ENCODE results near the gene CASZ1.

CASZ1 gene

DNA sequence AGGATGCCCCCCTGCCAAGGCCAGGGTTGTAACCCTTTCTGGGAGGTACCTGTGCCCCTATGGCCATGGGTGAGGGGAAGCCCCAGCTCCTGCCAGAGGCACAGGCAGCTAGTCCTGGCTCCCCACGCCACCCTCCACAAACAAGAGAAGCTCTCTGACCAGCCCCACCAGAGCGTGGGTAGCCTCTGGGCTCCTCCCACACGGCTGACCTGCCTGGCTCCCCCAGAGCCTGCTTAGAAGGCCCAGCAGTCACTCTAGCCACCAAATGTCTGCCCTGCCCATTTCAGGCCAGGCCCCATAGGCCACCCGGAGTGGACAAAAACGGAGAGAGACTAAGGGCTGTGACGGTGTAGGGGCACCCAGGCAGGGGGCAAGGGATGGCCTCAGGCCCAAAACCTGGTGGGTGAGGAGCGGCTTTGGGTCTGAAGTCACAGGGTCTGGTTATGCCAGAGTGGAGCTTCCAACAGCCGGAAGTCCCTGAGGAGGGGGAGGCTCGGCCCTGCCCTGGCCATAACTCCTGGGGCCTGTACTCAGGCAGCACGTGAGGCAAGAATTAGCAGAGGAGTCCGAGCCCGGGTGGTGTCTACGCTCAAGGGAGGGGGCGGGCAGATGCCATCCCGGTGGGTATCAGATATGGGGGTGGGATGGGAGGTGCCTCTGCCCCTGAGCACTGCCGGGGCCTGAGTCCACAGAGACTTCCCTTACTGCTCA lies 155.4 kb downstream of the CASZ1 start:
- Histone ChIP-seq H3K27me3 (ENCODE audit: insufficient read depth, low read length, poor library complexity) (no peaks in the 10 kb centered on the region), H3K4me1 (ENCODE audit: insufficient read depth, low read length) (no peaks in the 10 kb centered on the region), H3K9me3 (ENCODE audit: insufficient read depth, low read length, severe bottlenecking) (no peaks in the 10 kb centered on the region), H4K20me1 (ENCODE audit: insufficient read depth, low read length) (no peaks in the 10 kb centered on the region; the same call in 1 of the 2 replicates), H3K9ac (ENCODE audit: low read depth, low read length) (no peak overlapping the region), H3K4me3 (ENCODE audit: low read depth in 1 of 2, low read length in 2 of 2) (no peak overlapping the region), H3K79me2 (ENCODE audit: insufficient read depth, low read length) (no peaks in the 10 kb centered on the region), H3K36me3 (ENCODE audit: insufficient read depth, low read length) (peaks cover 9% of the 10 kb centered on the region), H3K27ac (ENCODE audit: low read length) (no peak overlapping the region), H3K4me2 (ENCODE audit: insufficient read depth, low read length) (no peak overlapping the region), H2AFZ (ENCODE audit: low read depth, low read length) (no peak overlapping the region)
- no peak for DNase-seq
- no peak for ATAC-seq (ENCODE audit: insufficient read depth, low read depth)
- TF ChIP-seq, protein P1, sequence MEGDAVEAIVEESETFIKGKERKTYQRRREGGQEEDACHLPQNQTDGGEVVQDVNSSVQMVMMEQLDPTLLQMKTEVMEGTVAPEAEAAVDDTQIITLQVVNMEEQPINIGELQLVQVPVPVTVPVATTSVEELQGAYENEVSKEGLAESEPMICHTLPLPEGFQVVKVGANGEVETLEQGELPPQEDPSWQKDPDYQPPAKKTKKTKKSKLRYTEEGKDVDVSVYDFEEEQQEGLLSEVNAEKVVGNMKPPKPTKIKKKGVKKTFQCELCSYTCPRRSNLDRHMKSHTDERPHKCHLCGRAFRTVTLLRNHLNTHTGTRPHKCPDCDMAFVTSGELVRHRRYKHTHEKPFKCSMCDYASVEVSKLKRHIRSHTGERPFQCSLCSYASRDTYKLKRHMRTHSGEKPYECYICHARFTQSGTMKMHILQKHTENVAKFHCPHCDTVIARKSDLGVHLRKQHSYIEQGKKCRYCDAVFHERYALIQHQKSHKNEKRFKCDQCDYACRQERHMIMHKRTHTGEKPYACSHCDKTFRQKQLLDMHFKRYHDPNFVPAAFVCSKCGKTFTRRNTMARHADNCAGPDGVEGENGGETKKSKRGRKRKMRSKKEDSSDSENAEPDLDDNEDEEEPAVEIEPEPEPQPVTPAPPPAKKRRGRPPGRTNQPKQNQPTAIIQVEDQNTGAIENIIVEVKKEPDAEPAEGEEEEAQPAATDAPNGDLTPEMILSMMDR (IDR thresholded peaks at IDR 0.05; ENCODE audit: borderline replicate concordance, extremely low read depth, low read length, poor library complexity, severe bottlenecking) = no peak
- TF ChIP-seq EZH2 (IDR thresholded peaks at IDR 0.05; ENCODE audit: borderline replicate concordance, low read depth, low read length, severe bottlenecking) = no peak

DNA sequence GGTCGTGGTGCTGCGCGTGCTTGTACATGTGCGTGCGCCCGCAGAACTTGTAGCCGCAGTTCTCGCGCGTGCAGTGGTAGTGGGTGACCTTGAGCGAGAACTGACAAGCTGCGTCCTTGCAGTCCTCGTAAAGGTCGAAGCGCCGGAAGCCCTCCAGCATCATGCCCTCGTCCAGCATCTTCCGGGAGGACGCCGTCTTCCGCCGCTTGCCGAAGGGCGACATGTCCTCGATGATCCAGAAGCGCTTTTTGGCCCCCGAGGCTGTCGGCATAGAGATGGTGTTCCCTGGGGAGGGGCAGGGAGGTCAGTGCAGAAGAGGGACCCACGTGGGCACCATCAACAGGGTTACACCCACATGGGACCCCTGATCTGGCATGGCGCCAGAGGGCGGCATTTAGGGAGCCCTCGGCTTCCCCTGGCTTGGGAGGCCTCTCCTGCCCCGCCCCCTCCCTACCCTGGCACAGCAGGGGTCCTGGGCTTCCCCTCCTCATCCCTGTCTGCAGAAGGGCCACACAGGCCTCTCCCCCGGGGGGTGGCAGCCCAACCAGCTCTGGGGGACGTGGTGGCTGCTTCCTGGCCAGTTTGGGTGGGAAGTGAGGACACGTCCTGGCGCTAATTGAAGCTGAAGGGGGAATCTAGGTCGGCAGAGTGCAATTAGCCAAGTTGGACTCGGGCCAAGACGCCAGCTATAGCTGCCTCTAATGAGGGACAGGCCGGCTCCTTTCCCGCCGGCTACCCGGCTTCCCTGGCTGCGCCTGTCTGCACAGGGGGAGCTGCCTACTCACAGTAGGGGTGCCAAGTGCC lies 156.5 kb downstream of the CASZ1 start:
- H3K27me3 ChIP-seq (ENCODE audit: insufficient read depth, low read length, poor library complexity) = no peaks in the 10 kb centered on the region
- H2AFZ ChIP-seq (ENCODE audit: low read depth, low read length) = no peak overlapping the region
- H3K36me3 ChIP-seq (ENCODE audit: insufficient read depth, low read length) = peaks cover 6% of the 10 kb centered on the region
- H3K4me3 ChIP-seq (ENCODE audit: low read depth in 1 of 2, low read length in 2 of 2) = no peak overlapping the region
- no peak overlapping the region for H3K9ac ChIP-seq (ENCODE audit: low read depth, low read length)
- no peaks in the 10 kb centered on the region; the same call in 1 of the 2 replicates for H4K20me1 ChIP-seq (ENCODE audit: insufficient read depth, low read length)
- no peak for DNase-seq
- no peaks in the 10 kb centered on the region for H3K9me3 ChIP-seq (ENCODE audit: insufficient read depth, low read length, severe bottlenecking)
- ATAC-seq (ENCODE audit: insufficient read depth, low read depth) = no peak
- H3K27ac ChIP-seq (ENCODE audit: low read length) = no peak overlapping the region
- no peaks in the 10 kb centered on the region for H3K4me1 ChIP-seq (ENCODE audit: insufficient read depth, low read length)
- H3K4me2 ChIP-seq (ENCODE audit: insufficient read depth, low read length) = no peak overlapping the region
- no peaks in the 10 kb centered on the region for H3K79me2 ChIP-seq (ENCODE audit: insufficient read depth, low read length)
- TF ChIP-seq EZH2 (IDR thresholded peaks at IDR 0.05; ENCODE audit: borderline replicate concordance, low read depth, low read length, severe bottlenecking) = no peak
- TF ChIP-seq, protein P1 (IDR thresholded peaks at IDR 0.05; ENCODE audit: borderline replicate concordance, extremely low read depth, low read length, poor library complexity, severe bottlenecking) = no peak

DNA sequence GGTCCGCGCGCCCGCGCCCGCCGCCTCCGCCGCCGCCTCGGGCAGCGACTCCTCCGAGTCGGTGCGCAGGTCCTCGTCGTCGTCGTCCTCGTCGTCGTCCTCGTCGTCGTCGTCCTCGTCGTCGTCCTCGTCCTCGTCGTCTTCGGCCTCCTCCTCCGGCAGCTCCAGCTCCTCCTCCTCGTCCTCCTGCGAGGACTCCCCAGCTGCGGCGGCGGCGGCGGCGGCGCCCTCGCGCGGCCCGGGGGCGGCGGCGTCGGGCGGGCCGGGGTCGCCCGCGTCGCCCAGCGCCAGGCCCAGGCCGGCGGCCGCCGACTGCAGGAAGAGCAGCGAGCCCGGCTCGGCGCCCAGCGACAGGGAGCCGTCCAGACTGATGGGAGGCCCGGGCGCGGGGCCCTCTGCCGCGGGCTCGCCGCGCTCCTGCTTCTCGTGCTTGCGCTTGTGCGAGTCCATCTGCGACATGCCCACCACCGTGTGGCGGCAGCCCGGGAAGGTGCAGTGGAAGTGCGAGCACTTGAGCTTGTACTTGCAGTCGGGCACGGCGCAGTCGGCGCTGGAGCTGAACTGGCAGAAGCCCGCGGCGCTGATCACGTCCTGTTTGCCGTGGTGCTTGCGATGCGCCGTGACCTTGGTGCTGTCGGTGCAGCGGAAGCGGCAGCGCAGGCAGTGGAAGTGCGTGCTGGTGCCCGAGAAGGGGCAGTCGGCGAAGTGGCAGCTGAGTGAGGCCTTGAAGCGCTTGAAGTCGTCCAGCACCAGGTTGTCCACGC lies 157.3 kb downstream of the CASZ1 start:
- TF ChIP-seq EZH2 (IDR thresholded peaks at IDR 0.05; ENCODE audit: borderline replicate concordance, low read depth, low read length, severe bottlenecking) = no peak
- TF ChIP-seq, protein P1 (IDR thresholded peaks at IDR 0.05; ENCODE audit: borderline replicate concordance, extremely low read depth, low read length, poor library complexity, severe bottlenecking) = no peak
- no peak overlapping the region for H3K4me2 ChIP-seq (ENCODE audit: insufficient read depth, low read length)
- H3K9ac ChIP-seq (ENCODE audit: low read depth, low read length) = no peak overlapping the region
- no peak overlapping the region for H3K4me3 ChIP-seq (ENCODE audit: low read depth in 1 of 2, low read length in 2 of 2)
- no peaks in the 10 kb centered on the region for H3K79me2 ChIP-seq (ENCODE audit: insufficient read depth, low read length)
- no peak for ATAC-seq (ENCODE audit: insufficient read depth, low read depth)
- H3K4me1 ChIP-seq (ENCODE audit: insufficient read depth, low read length) = no peaks in the 10 kb centered on the region
- no peaks in the 10 kb centered on the region for H3K9me3 ChIP-seq (ENCODE audit: insufficient read depth, low read length, severe bottlenecking)
- H3K27ac ChIP-seq (ENCODE audit: low read length) = no peak overlapping the region
- no peak overlapping the region for H2AFZ ChIP-seq (ENCODE audit: low read depth, low read length)
- no peaks in the 10 kb centered on the region; the same call in 1 of the 2 replicates for H4K20me1 ChIP-seq (ENCODE audit: insufficient read depth, low read length)
- no peaks in the 10 kb centered on the region for H3K27me3 ChIP-seq (ENCODE audit: insufficient read depth, low read length, poor library complexity)
- peaks cover 6% of the 10 kb centered on the region for H3K36me3 ChIP-seq (ENCODE audit: insufficient read depth, low read length)
- no peak for DNase-seq

Data from DND-41 (cell line).